Fibroblast of peridontal ligament (primary cell): Measurements from ENCODE around the gene DDO.

Experiments used
- DNase-seq: peaks from one replicate; pipeline ENCODE4 v3.0.0-alpha.2; 2010; ENCODE audit errors: extremely low read depth

The DDO gene

DNA sequence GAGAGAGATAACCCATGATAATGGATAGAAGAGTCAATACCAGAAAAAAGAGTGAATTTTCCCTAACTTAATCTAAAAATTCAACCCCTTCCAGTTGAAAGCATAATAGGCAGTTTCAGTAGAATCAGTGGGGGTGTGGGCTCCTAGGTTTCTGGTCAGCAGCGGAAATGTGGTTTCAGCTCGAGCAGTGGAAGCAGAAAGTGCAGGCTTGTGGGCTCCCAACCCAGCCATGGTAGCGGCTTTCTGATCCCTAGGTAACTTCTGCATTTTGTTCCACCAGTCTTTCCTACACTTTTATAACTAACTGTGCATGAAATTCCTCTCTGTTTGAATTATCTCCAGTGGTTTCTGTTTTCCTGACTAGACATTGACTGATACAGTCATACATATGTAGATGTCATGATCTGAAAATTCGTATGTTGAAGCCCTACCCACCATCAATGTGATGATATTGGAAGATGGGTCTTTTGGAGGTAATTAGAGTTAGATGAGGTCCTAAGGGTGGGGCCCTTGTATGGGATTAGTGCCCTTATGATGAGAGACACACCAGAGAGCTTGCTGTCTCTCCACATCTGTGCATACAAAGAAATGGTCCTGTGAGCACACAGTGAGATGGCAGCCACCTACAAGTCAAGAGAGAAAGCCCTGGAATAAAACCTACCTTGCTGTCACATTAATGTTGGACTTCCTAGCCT, 6.5 kb upstream of the DDO start:
- no peak for DNase-seq

DNA sequence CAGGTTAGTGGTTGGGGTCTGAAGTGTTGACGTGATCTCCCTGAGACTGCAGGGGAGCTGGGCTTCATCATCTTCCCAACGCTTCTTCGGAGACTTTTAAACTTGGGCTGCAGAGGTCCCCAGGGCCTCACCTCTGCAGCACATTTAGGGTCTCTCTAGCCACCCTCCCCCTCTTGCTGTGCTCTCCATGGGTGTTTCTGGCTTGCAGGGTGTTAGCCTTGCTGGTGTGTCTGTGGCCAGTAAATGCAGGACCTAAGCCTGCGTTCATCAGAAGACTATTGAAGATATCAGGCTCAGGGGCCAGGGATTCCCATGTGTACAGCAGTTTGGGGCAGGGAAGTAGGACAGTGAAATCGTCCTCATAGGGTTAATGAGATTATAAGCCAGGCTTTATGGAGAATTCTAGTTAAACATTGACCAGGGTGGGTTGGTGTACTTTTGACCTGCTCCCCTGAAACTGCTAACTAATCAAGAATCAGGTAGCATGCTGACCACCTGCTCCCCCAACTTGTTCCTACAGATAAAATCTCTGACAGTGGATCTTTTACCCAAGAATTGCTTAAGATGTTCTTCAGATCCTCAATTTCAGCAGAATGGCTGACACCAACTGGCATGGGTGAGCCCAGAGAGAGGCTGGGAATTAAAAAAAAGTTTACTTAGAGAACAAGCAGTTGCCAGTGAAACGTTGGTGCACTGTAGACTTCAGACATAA, 3.8 kb upstream of the DDO start:
- no peak for DNase-seq

DNA sequence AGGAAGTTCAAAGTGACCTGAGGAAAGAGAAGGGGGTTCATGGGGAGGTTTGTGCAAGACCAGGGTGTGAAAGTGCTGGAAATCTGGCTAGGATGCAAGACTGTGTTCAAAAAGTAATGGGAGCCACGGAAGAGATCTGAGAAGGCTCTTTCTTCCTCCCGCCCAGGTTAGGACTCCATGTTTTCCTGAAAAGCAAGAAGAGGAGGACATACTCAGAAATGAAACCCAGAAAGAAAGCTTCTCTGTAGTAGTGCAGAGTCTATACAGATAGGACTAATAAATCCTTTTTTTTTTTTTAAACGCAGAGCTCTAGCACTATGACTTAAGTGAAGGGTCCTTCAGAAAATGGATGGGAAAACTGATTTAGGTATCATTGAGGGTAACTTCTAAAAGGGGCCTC, 3.2 kb upstream of the DDO start:
- no peak for DNase-seq

DNA sequence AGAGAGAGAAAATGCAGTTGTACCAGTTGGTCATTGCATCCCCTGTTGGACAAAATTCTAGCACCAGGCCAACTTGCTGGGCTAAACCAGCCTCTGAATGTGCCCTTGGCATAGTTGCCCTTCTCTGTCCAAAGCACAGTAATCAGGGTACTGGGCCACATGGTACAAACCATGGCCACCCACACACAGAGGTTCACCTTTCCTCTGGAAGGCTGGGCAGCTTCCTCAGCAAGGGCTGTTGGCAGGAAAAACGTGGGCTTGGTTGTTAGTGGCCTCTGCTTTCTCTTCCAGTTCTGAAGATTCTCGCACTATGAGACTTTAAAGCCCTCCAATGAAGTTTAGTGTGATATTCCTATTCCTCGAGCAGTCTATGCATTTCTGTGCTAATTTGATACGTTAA, 706 bp downstream of the DDO start:
- DNase-seq = no peak

DNA sequence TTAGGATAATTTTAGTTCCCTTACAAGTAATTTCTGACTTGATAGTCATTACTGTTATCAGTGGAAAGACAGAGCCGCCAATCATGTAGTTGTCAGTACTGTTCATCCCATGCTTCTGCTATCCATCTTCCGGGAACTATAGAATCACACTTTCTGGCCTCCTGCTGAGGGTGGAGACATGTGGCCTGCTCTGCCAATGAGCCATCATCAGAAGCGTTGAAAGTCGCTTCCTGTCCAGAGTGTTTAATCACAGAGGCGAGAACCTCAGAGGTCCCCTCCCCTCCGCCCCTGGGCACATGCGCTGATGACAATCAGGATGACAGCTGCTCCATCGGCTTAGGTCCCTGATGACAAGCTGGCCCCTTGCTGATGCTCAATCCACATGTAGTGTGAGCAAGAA, 3.0 kb downstream of the DDO start:
- no peak for DNase-seq

DNA sequence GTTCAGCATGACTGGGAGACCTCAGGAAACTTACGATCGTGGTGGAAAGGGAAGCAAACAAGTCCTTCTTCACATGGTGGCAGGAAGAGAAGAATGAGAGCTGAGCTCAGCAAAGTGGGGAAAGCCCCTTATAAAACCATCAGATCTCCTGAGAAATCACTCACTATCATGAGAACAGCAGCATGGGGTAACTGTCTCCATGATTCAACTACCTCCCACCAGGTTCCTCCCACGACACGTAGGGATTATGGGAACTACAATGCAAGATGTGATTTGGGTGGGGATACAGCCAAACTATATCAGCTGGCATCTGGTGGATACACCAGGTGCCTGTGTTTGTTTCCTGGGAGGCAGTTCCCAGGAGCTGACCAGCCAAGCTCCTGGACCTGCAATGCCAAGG, 4.9 kb downstream of the DDO start:
- no peak for DNase-seq

DNA sequence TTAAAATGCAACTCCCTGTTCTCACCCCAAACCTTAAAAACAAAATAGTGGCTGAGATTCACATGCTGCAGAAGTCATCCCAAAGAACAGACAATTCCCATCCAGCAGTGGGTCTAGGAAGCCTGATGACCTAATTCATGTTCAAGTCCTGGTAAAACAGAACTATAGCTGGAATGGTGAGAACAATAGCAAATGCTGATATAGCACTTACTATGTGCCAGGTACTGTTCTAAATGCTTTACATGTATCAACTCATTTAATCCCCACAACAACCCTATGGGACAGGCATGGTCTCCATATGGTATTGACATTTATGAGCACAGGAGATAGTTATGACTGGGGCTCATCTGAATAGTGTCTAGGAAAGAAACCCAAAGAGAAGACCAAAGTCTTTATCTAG, 5.6 kb downstream of the DDO start:
- no peak for DNase-seq

DNA sequence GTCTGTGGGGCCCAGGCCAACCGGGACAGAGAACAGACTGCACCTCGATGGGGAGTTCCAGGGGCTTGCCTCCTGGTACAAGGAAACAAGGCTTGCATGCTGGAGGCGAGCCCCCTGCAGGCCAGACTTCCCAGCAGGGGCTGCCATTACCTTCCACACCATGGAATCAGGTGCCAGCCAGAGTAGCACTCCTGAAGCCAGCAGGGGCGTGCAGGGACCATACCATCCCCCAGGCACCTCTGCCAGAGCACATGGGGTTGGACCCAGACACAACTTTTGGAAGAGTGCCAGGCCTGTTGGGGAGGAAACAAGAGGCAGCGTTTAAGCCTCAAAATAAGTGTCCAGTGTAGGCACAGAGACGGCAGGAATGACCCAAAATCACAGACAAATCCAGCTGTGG, 6.5 kb downstream of the DDO start:
- DNase-seq = no peak

DNA sequence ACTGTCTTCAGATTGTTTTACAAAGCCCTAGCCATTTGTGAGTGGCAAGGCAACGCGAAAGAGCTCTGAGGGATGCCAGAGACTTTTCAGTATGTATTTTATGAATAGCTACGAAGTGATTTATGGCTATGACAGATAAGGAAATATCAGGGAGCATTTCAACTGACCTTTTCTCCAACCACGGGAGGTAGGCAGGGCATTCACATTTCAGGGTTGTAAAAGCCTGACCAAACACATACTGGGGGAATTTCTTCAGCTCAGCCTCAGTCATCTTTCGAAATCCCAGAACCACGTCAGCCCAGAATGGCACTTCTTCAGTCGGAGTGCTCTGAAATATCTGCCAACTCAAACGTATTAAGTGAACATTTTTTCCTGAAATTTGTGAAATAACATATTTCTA, 10.8 kb downstream of the DDO start:
- no peak for DNase-seq

DNA sequence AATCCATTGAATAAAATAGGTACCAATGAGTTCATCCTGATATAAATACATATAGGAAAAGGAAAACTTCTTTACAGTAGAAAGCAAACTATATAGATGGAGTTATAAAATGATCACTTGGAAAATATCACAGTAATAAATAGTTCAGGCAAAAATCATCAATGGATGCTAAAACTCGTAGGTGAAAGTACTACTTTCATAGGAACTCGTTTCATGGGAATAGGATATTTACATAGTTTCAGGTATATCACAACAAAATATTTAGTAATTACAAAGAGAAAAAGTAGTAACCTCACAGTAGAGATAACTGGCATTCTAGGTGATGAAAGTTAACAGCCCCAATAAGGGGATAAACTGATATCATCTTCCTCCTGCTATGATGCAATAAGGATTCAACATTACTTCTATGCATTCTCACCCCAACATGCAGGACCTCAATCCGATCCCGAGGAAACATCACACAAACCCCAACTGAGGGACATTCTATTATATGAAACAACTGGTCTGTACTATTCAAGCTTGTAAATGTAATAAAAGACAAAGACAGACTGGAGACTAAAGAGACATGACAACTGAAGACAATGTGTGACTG, 13.7 kb downstream of the DDO start:
- DNase-seq = no peak

DNA sequence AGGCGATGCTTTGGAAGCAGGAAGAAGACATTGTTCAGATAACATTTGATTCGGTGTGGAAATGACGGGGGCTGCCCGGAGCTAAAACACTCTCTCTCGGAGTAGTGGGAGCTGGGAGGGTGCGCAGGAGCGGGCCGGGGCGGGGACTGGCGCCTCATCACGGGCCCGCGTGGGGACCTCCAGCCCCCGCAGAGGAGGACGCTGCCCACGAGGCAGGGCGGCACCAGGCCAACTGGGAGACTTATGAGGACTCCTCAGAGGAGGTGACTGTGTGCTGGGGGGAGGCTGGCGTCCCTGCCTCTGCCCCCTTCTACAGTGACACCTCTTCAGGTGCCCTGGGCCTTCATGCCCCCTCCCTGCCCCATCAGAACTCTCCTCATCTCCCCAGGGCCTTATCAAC, 15.2 kb downstream of the DDO start:
- no peak for DNase-seq

DNA sequence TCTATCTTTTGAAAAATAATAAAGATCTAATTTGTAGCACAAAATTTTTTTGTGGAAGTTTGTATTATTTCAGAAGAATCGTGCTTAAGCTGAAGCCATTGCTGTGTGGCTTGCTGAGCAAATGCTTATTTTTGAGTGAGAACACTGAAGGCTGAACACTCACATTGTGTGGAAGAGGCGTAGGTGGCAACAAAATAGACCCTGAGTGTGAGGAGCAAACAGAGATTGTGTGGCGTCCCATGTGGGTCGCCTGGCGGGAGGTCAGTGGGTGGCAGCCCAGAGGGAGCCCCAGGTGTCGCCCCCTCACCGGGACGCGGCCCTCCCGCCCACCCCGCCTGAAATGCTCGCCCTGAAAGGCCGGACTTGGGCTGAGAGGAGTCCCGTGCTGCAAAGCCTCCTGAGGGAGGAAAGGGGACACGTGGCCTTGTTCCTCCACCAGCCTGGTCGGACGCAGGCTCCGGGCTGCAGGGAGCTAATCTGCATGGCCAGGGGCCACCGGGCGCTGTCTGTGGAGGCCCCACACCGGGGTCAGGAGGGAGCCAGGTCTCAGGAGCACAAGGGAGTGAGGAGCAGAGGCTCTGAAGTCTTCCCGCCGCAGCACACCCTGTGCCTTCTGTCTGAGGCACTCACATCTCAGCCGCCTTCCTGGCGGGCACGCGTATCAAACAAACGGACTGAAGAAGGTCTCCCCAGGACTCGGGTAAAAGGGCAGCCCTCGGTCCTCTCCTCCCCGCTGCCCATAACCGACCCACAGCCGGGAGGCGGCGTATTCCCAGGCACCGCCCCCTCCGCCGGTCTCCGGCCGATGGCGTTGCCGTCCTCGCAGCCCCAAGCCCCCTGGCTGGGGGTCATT, 15.9 kb downstream of the DDO start:
- no peak for DNase-seq

DNA sequence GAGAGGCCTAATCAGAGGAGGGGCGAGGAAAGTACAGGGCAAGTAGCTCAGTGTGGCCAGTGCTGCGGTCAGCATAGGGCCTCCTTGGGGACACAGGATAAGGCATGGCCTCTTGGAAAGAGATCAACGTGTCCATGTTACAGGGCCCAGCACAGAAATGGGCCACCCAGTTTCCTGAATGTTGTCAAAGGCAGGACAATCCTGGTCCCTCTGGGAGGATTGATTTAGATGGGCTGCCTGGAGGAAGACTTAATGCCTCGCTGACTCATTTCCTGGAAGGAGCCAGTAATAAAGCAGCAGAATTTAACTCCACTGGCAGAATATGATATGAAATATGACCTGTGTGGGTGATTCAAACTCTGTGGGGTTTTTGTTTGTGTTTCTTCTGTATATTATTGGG, 16.6 kb downstream of the DDO start:
- peak; percentile 11 for DNase-seq

DNA sequence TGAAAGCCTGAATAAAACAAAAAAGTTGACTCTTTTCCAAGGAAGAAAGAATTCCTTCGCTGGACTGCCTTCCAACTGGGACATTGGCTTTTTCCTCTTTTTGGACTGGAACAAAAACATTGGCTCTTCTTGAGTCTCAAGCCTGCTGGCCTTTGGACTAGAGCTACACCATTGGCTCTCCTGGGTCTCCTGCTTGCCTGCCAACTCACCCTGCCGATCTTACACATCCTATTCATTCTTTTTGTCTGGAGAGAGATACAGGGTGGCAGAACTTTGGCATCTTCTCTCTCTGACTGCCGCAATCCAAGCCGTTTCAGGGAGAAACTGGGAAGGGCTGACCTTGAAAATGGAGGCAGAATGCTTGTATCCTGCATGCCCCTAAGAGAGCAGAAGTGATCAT, 20.2 kb downstream of the DDO start:
- no peak for DNase-seq

DNA sequence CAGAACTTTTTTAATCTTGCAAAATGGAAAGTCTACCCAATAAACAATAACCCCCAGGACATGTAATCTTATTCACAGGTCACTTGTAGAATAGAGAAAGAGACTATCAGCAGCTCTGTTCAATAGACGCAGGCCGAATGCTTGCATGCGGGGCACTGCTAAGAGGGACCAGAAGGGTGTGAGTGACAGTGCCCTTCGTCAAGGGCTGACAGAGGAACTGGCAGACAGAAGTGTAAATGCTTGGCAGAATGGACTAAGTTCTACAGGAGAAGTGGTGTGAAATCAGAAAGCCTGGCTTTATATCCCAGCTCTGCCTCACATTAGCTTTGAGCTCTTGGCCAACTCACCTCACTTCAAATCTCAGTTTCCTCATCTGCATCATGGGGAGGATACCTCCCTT, 21.0 kb downstream of the DDO start:
- no peak for DNase-seq

DNA sequence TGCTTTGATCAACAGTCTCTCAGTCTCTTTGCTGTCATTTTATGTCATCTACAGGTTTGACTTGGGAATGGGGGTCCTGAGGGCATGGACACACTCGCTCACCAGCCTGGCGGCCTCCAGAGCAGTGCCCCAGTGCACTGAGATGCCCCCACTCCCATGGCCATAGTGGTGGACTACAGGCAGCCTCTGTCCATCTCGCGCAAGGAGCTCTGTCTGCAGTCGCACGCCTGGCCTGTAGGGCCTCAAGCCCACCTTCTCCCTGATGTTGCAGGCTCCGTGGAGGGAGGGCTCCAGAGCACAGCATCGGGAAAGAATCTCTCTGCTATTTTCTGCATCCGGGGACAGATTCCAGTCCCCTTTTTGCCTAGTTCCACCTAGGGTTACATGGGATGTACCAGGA, 22.6 kb downstream of the DDO start:
- no peak for DNase-seq

DNA sequence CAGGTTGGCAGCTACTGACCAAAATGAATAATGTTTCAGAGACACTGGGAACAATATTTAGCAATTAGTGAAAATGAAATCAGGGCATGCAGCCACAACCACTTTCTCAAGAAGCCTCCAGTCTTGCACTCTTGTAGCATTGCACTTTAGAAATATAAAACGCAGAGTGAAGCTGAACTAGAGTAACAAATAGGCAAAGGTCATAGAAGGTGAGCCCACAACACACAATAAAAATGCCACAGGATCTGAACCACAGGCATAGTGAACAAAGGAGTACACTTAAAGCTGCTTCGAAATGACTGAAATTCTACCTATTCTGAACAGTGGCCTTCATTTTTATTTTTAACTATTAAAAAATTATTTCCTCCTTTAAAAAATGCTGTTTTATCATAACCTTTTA, 25.0 kb downstream of the DDO start:
- no peak for DNase-seq

DNA sequence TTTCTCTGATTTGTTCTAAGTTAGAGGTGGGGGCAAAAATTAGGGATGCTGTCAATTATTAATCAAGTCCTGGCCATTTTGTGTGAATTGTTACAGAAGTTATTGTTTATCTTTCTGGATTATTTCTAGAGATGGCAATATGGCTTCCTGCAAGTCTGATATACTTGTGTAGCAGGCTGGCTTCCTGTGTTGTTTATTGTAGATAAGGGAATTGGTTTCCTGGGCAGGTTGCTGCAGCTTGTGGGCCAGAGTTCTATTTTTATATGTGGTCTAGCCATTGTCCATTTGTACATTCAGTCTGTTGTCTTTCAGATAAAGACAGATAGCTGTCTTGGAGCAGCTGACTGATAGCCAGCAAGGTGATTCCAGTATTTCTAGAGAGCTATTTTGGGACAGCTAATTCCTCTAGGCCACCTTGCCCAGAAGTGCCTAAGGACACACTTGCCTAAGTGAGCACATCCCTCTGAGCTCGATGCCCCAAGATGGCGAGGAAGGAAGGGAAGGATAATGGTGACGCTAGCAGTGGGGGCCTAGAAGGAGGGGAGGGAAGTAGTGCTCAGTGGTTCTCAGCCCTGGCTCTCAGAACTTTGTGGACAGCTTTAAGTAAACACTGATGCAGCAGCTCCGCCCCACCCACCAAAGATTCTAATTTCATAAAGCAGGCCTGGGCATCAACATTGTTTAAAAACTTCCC, 25.5 kb downstream of the DDO start:
- DNase-seq = no peak

DNA sequence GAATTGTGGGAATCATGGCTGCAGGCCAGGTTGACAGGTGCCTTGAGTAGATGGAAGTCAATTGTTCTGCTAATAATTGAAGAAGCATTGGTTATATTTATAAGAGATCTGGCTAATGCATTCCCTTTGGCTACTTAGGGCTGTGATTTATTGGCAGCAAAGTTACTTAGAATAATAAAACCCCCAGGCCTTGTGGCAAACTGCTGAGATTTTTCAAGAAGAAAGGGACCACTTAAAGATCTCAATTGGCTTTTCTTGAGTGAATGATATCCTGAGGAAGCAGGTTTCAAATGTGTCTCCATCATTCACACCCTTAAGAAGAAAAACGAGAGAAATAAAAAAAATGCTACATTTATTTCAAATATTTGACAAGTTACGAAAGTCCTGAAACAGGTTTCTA, 27.4 kb downstream of the DDO start:
- DNase-seq = no peak

DNA sequence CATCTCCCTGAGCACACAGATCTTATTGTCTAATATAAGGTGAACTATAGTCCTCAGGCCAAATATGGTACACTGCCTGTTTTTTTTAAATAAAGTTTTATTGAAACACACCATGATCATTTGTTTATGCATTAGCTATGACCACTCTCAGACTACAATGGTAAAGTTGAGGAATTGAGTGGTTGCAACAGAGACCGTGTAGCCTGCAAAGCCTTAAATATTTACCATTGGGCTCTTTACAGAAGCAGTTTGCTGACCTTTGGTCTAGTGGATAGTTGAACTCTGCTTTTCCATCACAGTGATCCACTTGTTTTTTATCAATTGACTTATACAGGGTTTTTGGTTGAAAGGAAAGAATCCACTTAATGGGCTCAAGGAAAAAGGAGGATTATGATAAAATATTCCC, 29.9 kb downstream of the DDO start:
- DNase-seq = no peak

DNA sequence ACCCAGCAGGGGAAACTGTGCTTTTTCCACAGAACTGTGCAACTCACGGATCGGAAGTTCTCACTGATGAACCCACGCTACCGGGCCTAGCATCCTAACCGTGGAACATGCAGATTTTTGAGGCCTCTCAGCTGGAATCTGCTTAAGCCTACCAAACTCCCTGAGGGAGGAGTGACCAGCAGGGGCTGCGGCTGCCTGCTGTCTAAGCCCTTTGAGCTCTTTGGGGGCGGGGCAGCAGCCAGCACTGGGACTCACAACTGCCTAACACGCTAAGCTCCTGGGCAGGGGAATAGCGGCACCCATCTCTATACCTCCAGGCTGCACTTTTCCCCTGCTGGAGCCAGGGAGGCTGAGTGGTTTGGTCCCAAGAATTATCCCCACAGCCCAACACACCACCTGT, 36.8 kb downstream of the DDO start:
- no peak for DNase-seq

DNA sequence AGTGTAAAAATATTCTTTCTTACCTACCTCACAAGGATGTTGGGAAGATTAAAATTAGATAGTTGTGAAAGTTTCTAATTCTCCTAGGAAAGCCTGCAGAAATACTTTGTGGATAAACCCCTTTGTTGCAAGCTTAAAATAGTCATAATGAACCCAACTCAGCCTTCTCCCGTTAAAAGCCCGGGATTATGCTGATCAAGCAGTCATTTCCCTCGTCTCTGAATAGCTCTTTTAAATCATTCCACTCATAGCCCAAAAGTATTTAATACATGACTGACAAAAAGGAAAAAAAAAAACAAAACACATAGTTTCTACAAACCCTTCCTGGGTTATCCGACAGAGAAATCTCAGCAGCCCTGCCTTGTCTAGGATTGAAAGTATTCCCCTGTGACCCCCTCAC, 46.3 kb downstream of the DDO start:
- no peak for DNase-seq
